ENCODE measurements around the gene GNB3. TPM values are rescaled to one million over a fixed set of nuclear protein-coding genes. Genes with fewer than 3 reads are reported as not detected.

Gene GNB3
- total and polyA plus RNA-seq, 4 donors, result under 0.01 to 0.12 TPM; not detected in 2

DNA sequence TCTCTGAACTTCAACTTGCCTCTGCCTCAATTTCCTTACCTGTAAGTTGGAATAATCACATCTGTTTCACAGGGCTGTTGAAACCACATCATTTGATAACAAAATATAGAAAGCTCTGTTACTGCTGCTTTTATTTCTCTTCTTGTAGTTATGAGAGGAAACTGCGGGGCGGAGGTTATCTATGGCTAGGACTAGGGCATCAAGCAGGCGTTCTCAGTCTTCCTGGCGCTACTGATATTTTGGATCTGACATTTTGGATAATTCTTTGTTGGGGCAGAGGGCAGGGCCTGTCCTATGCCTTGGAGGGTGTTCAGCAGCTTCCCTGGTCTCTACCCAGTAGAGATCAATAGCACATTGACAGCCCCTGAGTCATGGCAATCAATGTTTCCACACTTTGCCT is 8.6 kb upstream of the GNB3 start:
- Histone ChIP-seq H3K4me3 (ENCODE audit: low read depth in 1 of 3, low read length in 3 of 3) (no peak overlapping the region), H3K9ac (ENCODE audit: low read depth in 1 of 2, low read length in 2 of 2) (no peak overlapping the region), H3K27me3 (ENCODE audit: control insufficient read depth in 4 of 4, insufficient read depth in 4 of 4, low read length in 3 of 4) (peaks cover 0 to 2% (median 0%) of the 10 kb centered on the region in 4 donors), H3K9me3 (ENCODE audit: control insufficient read depth in 4 of 4, low read length in 3 of 4) (no peaks in the 10 kb centered on the region), H3K4me1 (ENCODE audit: control insufficient read depth in 4 of 4, insufficient read depth in 4 of 4, low read length in 3 of 4) (peaks cover 7 to 17% (median 12%) of the 10 kb centered on the region in 4 donors), H3K27ac (ENCODE audit: low read depth in 1 of 2, low read length in 2 of 2) (no peak overlapping the region), H3K36me3 (ENCODE audit: control insufficient read depth in 4 of 4, insufficient read depth in 3 of 4, low read depth in 1 of 4, low read length in 3 of 4) (no peaks in the 10 kb centered on the region)
- 83% methylated on average over 4 of the region's 4 CpGs for WGBS
- no peak for DNase-seq (ENCODE audit: low spot score)
- TF ChIP-seq NR2F2 (IDR thresholded peaks at IDR 0.05) (peak; percentile 98), FOXA1 (IDR thresholded peaks at IDR 0.05) (no peak)

DNA sequence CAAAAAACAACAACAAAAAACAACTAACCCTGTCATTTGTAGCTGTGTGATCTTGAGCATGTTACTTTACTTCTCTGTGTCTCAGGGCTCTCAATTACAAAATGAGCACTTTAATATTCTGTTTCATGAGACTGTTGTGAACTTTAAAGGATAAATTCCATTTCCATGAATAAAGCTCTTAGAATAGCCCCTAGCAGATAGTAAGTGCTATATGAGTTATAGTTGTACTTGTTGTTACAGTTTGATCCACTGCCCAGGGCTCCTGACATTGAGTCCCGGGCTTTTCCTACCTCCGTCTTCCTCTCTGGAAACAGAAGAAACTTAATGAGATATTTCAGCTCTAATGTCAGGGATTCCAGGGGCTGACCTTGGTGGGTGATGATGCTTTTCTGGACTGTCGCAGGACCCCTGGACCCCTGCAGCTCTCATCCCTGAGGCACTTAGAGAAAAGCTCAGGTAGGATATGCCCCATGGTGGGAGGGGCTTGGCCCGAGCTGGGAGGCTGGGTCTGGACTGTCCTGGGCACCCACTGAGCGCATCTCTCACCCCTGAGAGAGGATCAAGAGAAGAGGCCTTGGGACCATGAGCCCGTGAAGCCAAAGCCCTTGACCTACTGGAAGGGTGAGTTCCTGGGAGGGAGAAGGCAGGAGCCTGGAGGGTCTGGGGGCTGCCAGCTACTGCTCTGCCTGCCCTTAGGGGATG is 7.4 kb upstream of the GNB3 start:
- DNase-seq (ENCODE audit: low spot score), result no peak
- H3K9ac ChIP-seq (ENCODE audit: low read depth in 1 of 2, low read length in 2 of 2), result no peak overlapping the region
- H3K27ac ChIP-seq (ENCODE audit: low read depth in 1 of 2, low read length in 2 of 2), result no peak overlapping the region
- H3K36me3 ChIP-seq (ENCODE audit: control insufficient read depth in 4 of 4, insufficient read depth in 3 of 4, low read depth in 1 of 4, low read length in 3 of 4), result peaks cover 0 to 2% (median 0%) of the 10 kb centered on the region in 4 donors
- no peaks in the 10 kb centered on the region for H3K9me3 ChIP-seq (ENCODE audit: control insufficient read depth in 4 of 4, low read length in 3 of 4)
- no peak overlapping the region for H3K4me3 ChIP-seq (ENCODE audit: low read depth in 1 of 3, low read length in 3 of 3)
- H3K27me3 ChIP-seq (ENCODE audit: control insufficient read depth in 4 of 4, insufficient read depth in 4 of 4, low read length in 3 of 4), result no peaks in the 10 kb centered on the region
- no peak for TF ChIP-seq RAD21 (IDR thresholded peaks at IDR 0.05)
- TF ChIP-seq FOXA1 (IDR thresholded peaks at IDR 0.05), result no peak
- no peak for TF ChIP-seq HNF4G (IDR thresholded peaks at IDR 0.05)
- no peak for TF ChIP-seq YY1 (IDR thresholded peaks at IDR 0.05)
- TF ChIP-seq, protein P1, sequence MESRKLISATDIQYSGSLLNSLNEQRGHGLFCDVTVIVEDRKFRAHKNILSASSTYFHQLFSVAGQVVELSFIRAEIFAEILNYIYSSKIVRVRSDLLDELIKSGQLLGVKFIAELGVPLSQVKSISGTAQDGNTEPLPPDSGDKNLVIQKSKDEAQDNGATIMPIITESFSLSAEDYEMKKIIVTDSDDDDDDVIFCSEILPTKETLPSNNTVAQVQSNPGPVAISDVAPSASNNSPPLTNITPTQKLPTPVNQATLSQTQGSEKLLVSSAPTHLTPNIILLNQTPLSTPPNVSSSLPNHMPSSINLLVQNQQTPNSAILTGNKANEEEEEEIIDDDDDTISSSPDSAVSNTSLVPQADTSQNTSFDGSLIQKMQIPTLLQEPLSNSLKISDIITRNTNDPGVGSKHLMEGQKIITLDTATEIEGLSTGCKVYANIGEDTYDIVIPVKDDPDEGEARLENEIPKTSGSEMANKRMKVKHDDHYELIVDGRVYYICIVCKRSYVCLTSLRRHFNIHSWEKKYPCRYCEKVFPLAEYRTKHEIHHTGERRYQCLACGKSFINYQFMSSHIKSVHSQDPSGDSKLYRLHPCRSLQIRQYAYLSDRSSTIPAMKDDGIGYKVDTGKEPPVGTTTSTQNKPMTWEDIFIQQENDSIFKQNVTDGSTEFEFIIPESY (IDR thresholded peaks at IDR 0.05), result no peak
- no peak for TF ChIP-seq GABPA (IDR thresholded peaks at IDR 0.05 in 1 of 2, conservative IDR thresholded peaks at IDR 0.05 in 1 of 2)
- TF ChIP-seq ATF3 (IDR thresholded peaks at IDR 0.05), result no peak
- TF ChIP-seq TAF1 (conservative IDR thresholded peaks at IDR 0.05), result no peak
- TF ChIP-seq, protein P2, sequence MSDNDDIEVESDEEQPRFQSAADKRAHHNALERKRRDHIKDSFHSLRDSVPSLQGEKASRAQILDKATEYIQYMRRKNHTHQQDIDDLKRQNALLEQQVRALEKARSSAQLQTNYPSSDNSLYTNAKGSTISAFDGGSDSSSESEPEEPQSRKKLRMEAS (IDR thresholded peaks at IDR 0.05), result no peak
- TF ChIP-seq, protein P3, sequence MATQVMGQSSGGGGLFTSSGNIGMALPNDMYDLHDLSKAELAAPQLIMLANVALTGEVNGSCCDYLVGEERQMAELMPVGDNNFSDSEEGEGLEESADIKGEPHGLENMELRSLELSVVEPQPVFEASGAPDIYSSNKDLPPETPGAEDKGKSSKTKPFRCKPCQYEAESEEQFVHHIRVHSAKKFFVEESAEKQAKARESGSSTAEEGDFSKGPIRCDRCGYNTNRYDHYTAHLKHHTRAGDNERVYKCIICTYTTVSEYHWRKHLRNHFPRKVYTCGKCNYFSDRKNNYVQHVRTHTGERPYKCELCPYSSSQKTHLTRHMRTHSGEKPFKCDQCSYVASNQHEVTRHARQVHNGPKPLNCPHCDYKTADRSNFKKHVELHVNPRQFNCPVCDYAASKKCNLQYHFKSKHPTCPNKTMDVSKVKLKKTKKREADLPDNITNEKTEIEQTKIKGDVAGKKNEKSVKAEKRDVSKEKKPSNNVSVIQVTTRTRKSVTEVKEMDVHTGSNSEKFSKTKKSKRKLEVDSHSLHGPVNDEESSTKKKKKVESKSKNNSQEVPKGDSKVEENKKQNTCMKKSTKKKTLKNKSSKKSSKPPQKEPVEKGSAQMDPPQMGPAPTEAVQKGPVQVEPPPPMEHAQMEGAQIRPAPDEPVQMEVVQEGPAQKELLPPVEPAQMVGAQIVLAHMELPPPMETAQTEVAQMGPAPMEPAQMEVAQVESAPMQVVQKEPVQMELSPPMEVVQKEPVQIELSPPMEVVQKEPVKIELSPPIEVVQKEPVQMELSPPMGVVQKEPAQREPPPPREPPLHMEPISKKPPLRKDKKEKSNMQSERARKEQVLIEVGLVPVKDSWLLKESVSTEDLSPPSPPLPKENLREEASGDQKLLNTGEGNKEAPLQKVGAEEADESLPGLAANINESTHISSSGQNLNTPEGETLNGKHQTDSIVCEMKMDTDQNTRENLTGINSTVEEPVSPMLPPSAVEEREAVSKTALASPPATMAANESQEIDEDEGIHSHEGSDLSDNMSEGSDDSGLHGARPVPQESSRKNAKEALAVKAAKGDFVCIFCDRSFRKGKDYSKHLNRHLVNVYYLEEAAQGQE (IDR thresholded peaks at IDR 0.05), result no peak
- TF ChIP-seq HNF4A (conservative IDR thresholded peaks at IDR 0.05), result no peak
- TF ChIP-seq SP1 (IDR thresholded peaks at IDR 0.05), result no peak
- TF ChIP-seq JUND (IDR thresholded peaks at IDR 0.05), result no peak
- TF ChIP-seq FOXA2 (IDR thresholded peaks at IDR 0.05), result no peak
- no peak for TF ChIP-seq NR2F2 (IDR thresholded peaks at IDR 0.05)
- no peak for TF ChIP-seq EGR1 (IDR thresholded peaks at IDR 0.05; ENCODE audit: low read depth in 2 of 2)
- no peak for TF ChIP-seq RXRA (IDR thresholded peaks at IDR 0.05)
- TF ChIP-seq CTCF (IDR thresholded peaks at IDR 0.05; ENCODE audit: low read depth, low read length, missing input control), result no peak
- 86% methylated on average over 6 of the region's 6 CpGs for WGBS
- H3K4me1 ChIP-seq (ENCODE audit: control insufficient read depth in 4 of 4, insufficient read depth in 4 of 4, low read length in 3 of 4), result peaks cover 5 to 10% (median 9%) of the 10 kb centered on the region in 4 donors
